GM23248 (cell line): ENCODE measurements around the gene DMBT1.

Experiments used
- EZH2 ChIP-seq: fragments of 200-600 bp; sonication (generic); IDR thresholded peaks from 2 replicates; pipeline ENCODE4 v1.6.1; 2018; ENCODE audit warnings: antibody characterized with exemption, mild to moderate bottlenecking; ENCODE audit not compliant: insufficient read depth, poor library complexity, severe bottlenecking
- EZH2phosphoT487 ChIP-seq: fragments of 200-600 bp; sonication (generic); IDR thresholded peaks from 2 replicates; pipeline ENCODE4 v1.6.1; 2018; ENCODE audit warnings: antibody characterized with exemption, moderate library complexity, mild to moderate bottlenecking, low read depth; ENCODE audit not compliant: insufficient read depth

- TF ChIP-seq EZH2phosphoT487 (no peak), EZH2 (no peak)
Observed at GRCh38 chr10:122656741-122657140, 96.2 kb downstream of the DMBT1 start.
